Endothelial cell of umbilical vein (primary cell): Measurements from ENCODE around the gene LMX1A. TPM values are rescaled to one million over a fixed set of nuclear protein-coding genes. Genes with fewer than 3 reads are reported as not detected.

Experiments
- BruUV-seq: library from RNA; stranded (reverse); fragments of 400-500 nt; replicated peaks from 2 replicates; lab custom pipeline; 2021; lab: Mats Ljungman, UMichigan
- CTCF ChIA-PET: fragments of 300-600, 350-600 bp; sonication (Branson Sonifier 250); formaldehyde crosslinking; loops from one replicate; lab custom pipeline; 2021; ENCODE audit warnings: antibody characterized with exemption, inconsistent platforms; lab: Charles Lee
- POLR2A ChIA-PET: fragments of 300-600, 350-600 bp; sonication (Branson Sonifier 250); formaldehyde crosslinking; loops from one replicate; lab custom pipeline; 2021; ENCODE audit warnings: antibody characterized with exemption, inconsistent platforms; lab: Charles Lee
- DNase-seq: peaks from one replicate; pipeline ENCODE4 v3.0.0-alpha.2; 2011; ENCODE audit warnings: low read depth, low spot score
- FAIRE-seq: peaks from 2 replicates; lab custom pipeline; 2011; peaks lifted over from hg19 to GRCh38; lab: Jason Lieb, UNC
- H2AFZ ChIP-seq: 2 replicates; pipeline ENCODE4 v1.6.0; 2012; ENCODE audit warnings: low read depth, low read length, control low read depth, inconsistent platforms
- H3K27ac ChIP-seq: 2 replicates; pipeline ENCODE4 v1.5.1; 2011; ENCODE audit warnings: low read depth, mild to moderate bottlenecking, control low read depth, low read length, moderate library complexity; ENCODE audit not compliant: insufficient read depth
- H3K27me3 ChIP-seq, 2 experiments: 2 replicates each; pipeline versions ENCODE4 v1.6.0 to v1.6.1; 2011; ENCODE audit warnings: low read length in 2 of 2, mixed read lengths in 1 of 2; ENCODE audit not compliant: control insufficient read depth in 2 of 2, insufficient read depth in 2 of 2
- H3K36me3 ChIP-seq, 2 experiments: 2 replicates in 1 of 2; 3 replicates in 1 of 2; pipeline ENCODE4 v1.5.1; 2011; ENCODE audit warnings: low read length in 2 of 2, mild to moderate bottlenecking in 1 of 2, moderate library complexity in 1 of 2; ENCODE audit not compliant: control insufficient read depth in 2 of 2, insufficient read depth in 2 of 2; ENCODE audit errors: extremely low read depth in 1 of 2
- H3K4me1 ChIP-seq: 3 replicates; pipeline ENCODE4 v1.5.1; 2011; ENCODE audit warnings: mild to moderate bottlenecking, low read length; ENCODE audit not compliant: control insufficient read depth, insufficient read depth; ENCODE audit errors: extremely low read depth
- H3K4me2 ChIP-seq: 2 replicates; pipeline ENCODE4 v1.6.1; 2011; ENCODE audit warnings: low read length, control low read depth, mixed read lengths; ENCODE audit not compliant: insufficient read depth
- H3K4me3 ChIP-seq, 3 experiments: fragments of 200-600 bp in 1 of 3; sonication (generic), shearing (Covaris generic) in 1 of 3; replicated peaks in 1 of 3; 2 replicates each; pipeline ENCODE4 v1.5.1; 2011 to 2016; ENCODE audit warnings: control low read depth in 3 of 3, low read length in 3 of 3, mild to moderate bottlenecking in 2 of 3, inconsistent platforms in 1 of 3, low read depth in 1 of 3, moderate library complexity in 1 of 3; ENCODE audit not compliant: insufficient read depth in 1 of 3
- H3K79me2 ChIP-seq: 2 replicates; pipeline ENCODE4 v1.6.0; 2012; ENCODE audit warnings: low read length, inconsistent platforms; ENCODE audit not compliant: control insufficient read depth, insufficient read depth
- H3K9ac ChIP-seq: replicated peaks from 2 replicates; pipeline ENCODE3; 2011; ENCODE audit warnings: low read length, control low read depth; ENCODE audit not compliant: insufficient read depth; ENCODE audit errors: extremely low read depth
- H3K9me1 ChIP-seq: replicated peaks from 3 replicates; pipeline ENCODE4 v1.6.0; 2011; ENCODE audit warnings: mild to moderate bottlenecking, low read length; ENCODE audit not compliant: control insufficient read depth, insufficient read depth; ENCODE audit errors: extremely low read depth
- H3K9me3 ChIP-seq: replicated peaks from 2 replicates; pipeline ENCODE4 v1.5.1; 2012; ENCODE audit warnings: low read length, inconsistent platforms; ENCODE audit not compliant: control insufficient read depth, insufficient read depth
- H4K20me1 ChIP-seq: replicated peaks from 2 replicates; pipeline ENCODE3; 2011; ENCODE audit warnings: mild to moderate bottlenecking, low read length; ENCODE audit not compliant: control insufficient read depth, insufficient read depth; ENCODE audit errors: extremely low read depth
- EZH2 ChIP-seq: IDR thresholded peaks from 2 replicates; pipeline ENCODE4 v1.6.1; 2012; ENCODE audit warnings: borderline replicate concordance, low read depth, mild to moderate bottlenecking, moderate library complexity, low read length, inconsistent platforms; ENCODE audit not compliant: severe bottlenecking
- FOS ChIP-seq: IDR thresholded peaks from 2 replicates; pipeline ENCODE4 v1.6.1; 2011; ENCODE audit warnings: mild to moderate bottlenecking, low read length, moderate library complexity, borderline replicate concordance; ENCODE audit not compliant: insufficient read depth
- GATA2 ChIP-seq: IDR thresholded peaks from 2 replicates; pipeline ENCODE4 v1.7.0; 2011; ENCODE audit warnings: low read depth, mild to moderate bottlenecking, moderate library complexity, mixed read lengths, low read length; ENCODE audit not compliant: insufficient read length, insufficient read depth
- JUN ChIP-seq: IDR thresholded peaks from 2 replicates; pipeline ENCODE4 v1.6.1; 2011; ENCODE audit warnings: borderline replicate concordance, low read depth; ENCODE audit not compliant: insufficient read length, insufficient read depth
- MYC ChIP-seq: IDR thresholded peaks from one replicate; pipeline ENCODE4 v1.6.1; 2011; ENCODE audit warnings: mild to moderate bottlenecking, low read depth, low read length
- POLR2A ChIP-seq: IDR thresholded peaks from 2 replicates; pipeline ENCODE4 v1.6.1; 2012; ENCODE audit warnings: low read depth, mild to moderate bottlenecking, control low read depth, low read length
- POLR2AphosphoS5 ChIP-seq: IDR thresholded peaks from 2 replicates; pipeline ENCODE4 v1.6.1; 2012; ENCODE audit warnings: low read depth, mild to moderate bottlenecking, control low read depth, low read length, moderate library complexity; ENCODE audit not compliant: insufficient read depth
- dilution Hi-C: fragments of 300-500 bp; cut with MboI; formaldehyde crosslinking; loops from one replicate; pipeline ENCODE4 v1.15.0; 2019; ENCODE audit warnings: low sequenced_read_pairs; ENCODE audit not compliant: extremely low pct_ligation_motif_present
- intact Hi-C: fragments of 100-400 bp; cut with micrococcal nuclease; formaldehyde crosslinking; loops from one replicate; pipeline ENCODE4 v1.10.0; 2022
- polyA plus RNA-seq, 4 experiments: library from polyadenylated mRNA; depleted of rRNA in 3 of 4; stranded (reverse) in 3 of 4; unstranded in 1 of 4; fragments of >200 nt; gene quantifications; 2 replicates each; pipeline versions ENCODE4 v1.2.1 to v1.2.3, GENCODE V29; 2011 to 2012; ENCODE audit warnings: missing spikeins in 1 of 4
- total RNA-seq: library from RNA; stranded (reverse); gene quantifications from 2 replicates; pipeline ENCODE4 v1.2.3, GENCODE V29; 2021
- TF ChIP-seq, protein P1 (sequence below), 2 donors: IDR thresholded peaks; 1 replicate in 1 of 2; 2 replicates in 1 of 2; pipeline ENCODE4 v1.5.1; 2011; ENCODE audit warnings: low read length in 2 of 2, mild to moderate bottlenecking in 2 of 2, moderate library complexity in 2 of 2, control low read depth in 1 of 2, inconsistent platforms in 1 of 2, low read depth in 1 of 2; ENCODE audit not compliant: insufficient read depth in 1 of 2; ENCODE audit errors: extremely low read depth in 1 of 2
- TF ChIP-seq, protein P2 (sequence below): IDR thresholded peaks from 2 replicates; pipeline ENCODE4 v1.6.1; 2011; ENCODE audit not compliant: insufficient read depth, insufficient read length

Gene LMX1A
- total and polyA plus RNA-seq, 2 donors (not counting 3 experiments of a cell fraction or from before 2014, with no cell fraction given) = not detected

DNA sequence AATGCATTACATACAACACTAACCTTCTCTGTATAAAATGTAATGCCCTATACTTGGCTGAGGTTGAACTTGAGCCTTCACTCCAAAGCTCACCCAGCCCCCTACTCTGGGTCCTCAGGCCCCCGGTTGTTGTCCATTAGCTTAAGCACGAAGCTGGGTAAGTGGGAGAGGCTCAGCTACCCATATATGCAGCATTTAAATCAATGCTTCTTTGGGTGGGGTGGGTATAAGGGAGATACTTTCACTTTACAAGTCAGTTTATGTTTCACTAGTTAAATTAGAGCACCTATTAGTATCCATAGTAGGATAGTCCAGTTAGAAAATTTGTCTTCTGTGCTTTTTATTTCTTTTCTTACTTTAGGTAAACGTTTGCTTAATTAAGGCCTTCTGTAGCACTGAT, 151.4 kb downstream of the LMX1A start:
- intact Hi-C loops (no loop called here), dilution Hi-C loops (no loop called here)
- H2AFZ ChIP-seq = no peak overlapping the region
- H3K27ac ChIP-seq = no peak overlapping the region
- no peaks in the 10 kb centered on the region for H3K79me2 ChIP-seq
- no peaks in the 10 kb centered on the region for H3K36me3 ChIP-seq
- FAIRE-seq (no peak), DNase-seq (no peak)
- POLR2A ChIA-PET = no interaction called here
- no peaks in the 10 kb centered on the region for H3K9me1 ChIP-seq
- no peak overlapping the region for H3K9ac ChIP-seq
- H3K4me3 ChIP-seq = no peak overlapping the region
- H3K27me3 ChIP-seq = no peaks in the 10 kb centered on the region
- no peaks in the 10 kb centered on the region for H4K20me1 ChIP-seq
- H3K9me3 ChIP-seq = no peaks in the 10 kb centered on the region
- CTCF ChIA-PET = no interaction called here
- H3K4me2 ChIP-seq = no peak overlapping the region
- no TSS peak for BruUV-seq
- TF ChIP-seq GATA2 (no peak), JUN (no peak), FOS (no peak), MYC (no peak), POLR2A (no peak), EZH2 (no peak), POLR2AphosphoS5 (no peak)
- TF ChIP-seq, protein P1, sequence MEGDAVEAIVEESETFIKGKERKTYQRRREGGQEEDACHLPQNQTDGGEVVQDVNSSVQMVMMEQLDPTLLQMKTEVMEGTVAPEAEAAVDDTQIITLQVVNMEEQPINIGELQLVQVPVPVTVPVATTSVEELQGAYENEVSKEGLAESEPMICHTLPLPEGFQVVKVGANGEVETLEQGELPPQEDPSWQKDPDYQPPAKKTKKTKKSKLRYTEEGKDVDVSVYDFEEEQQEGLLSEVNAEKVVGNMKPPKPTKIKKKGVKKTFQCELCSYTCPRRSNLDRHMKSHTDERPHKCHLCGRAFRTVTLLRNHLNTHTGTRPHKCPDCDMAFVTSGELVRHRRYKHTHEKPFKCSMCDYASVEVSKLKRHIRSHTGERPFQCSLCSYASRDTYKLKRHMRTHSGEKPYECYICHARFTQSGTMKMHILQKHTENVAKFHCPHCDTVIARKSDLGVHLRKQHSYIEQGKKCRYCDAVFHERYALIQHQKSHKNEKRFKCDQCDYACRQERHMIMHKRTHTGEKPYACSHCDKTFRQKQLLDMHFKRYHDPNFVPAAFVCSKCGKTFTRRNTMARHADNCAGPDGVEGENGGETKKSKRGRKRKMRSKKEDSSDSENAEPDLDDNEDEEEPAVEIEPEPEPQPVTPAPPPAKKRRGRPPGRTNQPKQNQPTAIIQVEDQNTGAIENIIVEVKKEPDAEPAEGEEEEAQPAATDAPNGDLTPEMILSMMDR (IDR thresholded peaks at IDR 0.05; ENCODE audit: extremely low read depth in 1 of 2, insufficient read depth in 1 of 2, low read depth in 1 of 2, low read length in 2 of 2) = no peak
- TF ChIP-seq, protein P2, sequence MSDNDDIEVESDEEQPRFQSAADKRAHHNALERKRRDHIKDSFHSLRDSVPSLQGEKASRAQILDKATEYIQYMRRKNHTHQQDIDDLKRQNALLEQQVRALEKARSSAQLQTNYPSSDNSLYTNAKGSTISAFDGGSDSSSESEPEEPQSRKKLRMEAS = no peak
- H3K4me1 ChIP-seq = no peaks in the 10 kb centered on the region
